Kidney (tissue), 14 donors: ENCODE measurements around the gene SPTB. TPM values are rescaled to one million over a fixed set of nuclear protein-coding genes. Genes with fewer than 3 reads are reported as not detected.

Experiments
- DNase-seq, 5 donors: peaks; one replicate each; pipeline ENCODE4 v3.0.0-alpha.2; 2013 to 2020
- FAIRE-seq: peaks from 2 replicates; lab custom pipeline; 2012; peaks lifted over from hg19 to GRCh38; lab: Jason Lieb, UNC
- H3K27ac ChIP-seq, 2 donors: one replicate each; pipeline ENCODE4 v1.7.0; 2013; ENCODE audit warnings: low read depth in 2 of 2, low read length in 2 of 2, inconsistent platforms in 1 of 2
- H3K27me3 ChIP-seq: one replicate; pipeline ENCODE4 v1.7.1; 2013; ENCODE audit warnings: low read length, inconsistent platforms; ENCODE audit not compliant: control insufficient read depth, insufficient read depth
- H3K36me3 ChIP-seq, 3 donors: one replicate each; pipeline versions ENCODE4 v1.7.0 to v1.7.1; 2013; ENCODE audit warnings: low read length in 3 of 3, control low read depth in 1 of 3, inconsistent platforms in 1 of 3; ENCODE audit not compliant: insufficient read depth in 3 of 3, control insufficient read depth in 2 of 3
- H3K4me1 ChIP-seq, 3 donors: one replicate each; pipeline versions ENCODE4 v1.7.0 to v1.7.1; 2013; ENCODE audit warnings: low read length in 3 of 3, inconsistent platforms in 1 of 3, low read depth in 1 of 3; ENCODE audit not compliant: control insufficient read depth in 2 of 3, insufficient read depth in 2 of 3
- H3K4me3 ChIP-seq, 3 donors: one replicate each; pipeline versions ENCODE4 v1.7.0 to v1.8.1; 2013; ENCODE audit warnings: low read length in 3 of 3, control low read depth in 1 of 3, inconsistent platforms in 1 of 3
- H3K9ac ChIP-seq, 3 donors: one replicate each; pipeline versions ENCODE4 v1.7.0 to v1.7.1; 2013; ENCODE audit warnings: low read length in 3 of 3, control low read depth in 1 of 3, inconsistent platforms in 1 of 3
- H3K9me3 ChIP-seq, 3 donors: one replicate each; pipeline versions ENCODE4 v1.7.0 to v1.7.1; 2013; ENCODE audit warnings: low read length in 3 of 3, control low read depth in 1 of 3, inconsistent platforms in 1 of 3; ENCODE audit not compliant: control insufficient read depth in 2 of 3, insufficient read depth in 1 of 3
- intact Hi-C: fragments of 100-400 bp; cut with DNase I; formaldehyde crosslinking; loops from one replicate; pipeline ENCODE4 v1.11.1; 2022
- polyA plus RNA-seq: library from polyadenylated mRNA; stranded (reverse); fragments of 350-450 nt; fragmentation: Illumina TruSeq; extraction: RNeasy Lipid Tissue Mini Kit (QIAGEN cat#74804); gene quantifications from one replicate; pipeline ENCODE4 v1.2.3, GENCODE V29; 2014; ENCODE audit warnings: low read depth, low replicate concordance; ENCODE audit not compliant: insufficient read depth
- total RNA-seq: library from RNA; stranded (reverse); fragmentation: NEBNext Ultra II Directional; extraction: Animal tissue kit (Norgen Biotek cat#: 25700); gene quantifications from one replicate; pipeline ENCODE4 v1.2.1, GENCODE V29; 2021
- TF ChIP-seq, protein P1 (sequence below): IDR thresholded peaks from 3 replicates; pipeline ENCODE4 v1.5.1; 2012; ENCODE audit warnings: mild to moderate bottlenecking, moderate library complexity, borderline replicate concordance; ENCODE audit not compliant: insufficient read depth; ENCODE audit errors: extremely low read depth
- donor health status: control.
- donor health status: control.
- donor health status: control.
- donor health status: control.
- donor health status: control.
- donor health status: DM: yes; HTN: yes; CAD: no.
- donor health status: Normal renal cell carcinoma (clear cell type).

SPTB gene
- total and polyA plus RNA-seq, 2 donors from 2014 or later = 1.7 to 2.2 TPM

DNA sequence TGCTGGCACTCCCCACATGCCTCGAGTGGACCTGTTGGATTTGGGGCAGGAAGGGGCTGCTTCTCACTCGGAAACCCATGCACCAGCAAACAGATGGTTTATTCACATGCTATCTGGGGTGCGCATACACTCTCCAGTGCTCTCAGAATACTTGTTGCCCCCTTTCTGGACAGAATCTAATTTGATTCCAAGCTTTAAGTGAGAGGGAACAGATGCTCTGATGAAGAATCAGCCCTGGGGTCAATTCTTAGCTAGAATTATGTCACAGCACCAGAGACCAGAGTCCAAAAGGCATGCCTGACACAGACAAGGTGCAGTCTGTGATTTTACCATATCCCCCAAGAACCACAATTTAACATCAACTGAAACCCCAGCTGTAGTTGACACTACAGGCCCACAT is 83.8 kb downstream of the SPTB start:
- Histone ChIP-seq H3K27ac (no peak overlapping the region), H3K4me1 (peaks cover 0 to 4% (median 0%) of the 10 kb centered on the region in 3 donors), H3K4me3 (no peak overlapping the region), H3K36me3 (peaks cover 0 to 4% (median 2%) of the 10 kb centered on the region in 3 donors), H3K9ac (no peak overlapping the region), H3K9me3 (no peaks in the 10 kb centered on the region), H3K27me3 (no peaks in the 10 kb centered on the region)
- DNase-seq = no peak
- TF ChIP-seq, protein P1, sequence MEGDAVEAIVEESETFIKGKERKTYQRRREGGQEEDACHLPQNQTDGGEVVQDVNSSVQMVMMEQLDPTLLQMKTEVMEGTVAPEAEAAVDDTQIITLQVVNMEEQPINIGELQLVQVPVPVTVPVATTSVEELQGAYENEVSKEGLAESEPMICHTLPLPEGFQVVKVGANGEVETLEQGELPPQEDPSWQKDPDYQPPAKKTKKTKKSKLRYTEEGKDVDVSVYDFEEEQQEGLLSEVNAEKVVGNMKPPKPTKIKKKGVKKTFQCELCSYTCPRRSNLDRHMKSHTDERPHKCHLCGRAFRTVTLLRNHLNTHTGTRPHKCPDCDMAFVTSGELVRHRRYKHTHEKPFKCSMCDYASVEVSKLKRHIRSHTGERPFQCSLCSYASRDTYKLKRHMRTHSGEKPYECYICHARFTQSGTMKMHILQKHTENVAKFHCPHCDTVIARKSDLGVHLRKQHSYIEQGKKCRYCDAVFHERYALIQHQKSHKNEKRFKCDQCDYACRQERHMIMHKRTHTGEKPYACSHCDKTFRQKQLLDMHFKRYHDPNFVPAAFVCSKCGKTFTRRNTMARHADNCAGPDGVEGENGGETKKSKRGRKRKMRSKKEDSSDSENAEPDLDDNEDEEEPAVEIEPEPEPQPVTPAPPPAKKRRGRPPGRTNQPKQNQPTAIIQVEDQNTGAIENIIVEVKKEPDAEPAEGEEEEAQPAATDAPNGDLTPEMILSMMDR = no peak
- intact Hi-C loops = no loop called here
- no peak for FAIRE-seq

DNA sequence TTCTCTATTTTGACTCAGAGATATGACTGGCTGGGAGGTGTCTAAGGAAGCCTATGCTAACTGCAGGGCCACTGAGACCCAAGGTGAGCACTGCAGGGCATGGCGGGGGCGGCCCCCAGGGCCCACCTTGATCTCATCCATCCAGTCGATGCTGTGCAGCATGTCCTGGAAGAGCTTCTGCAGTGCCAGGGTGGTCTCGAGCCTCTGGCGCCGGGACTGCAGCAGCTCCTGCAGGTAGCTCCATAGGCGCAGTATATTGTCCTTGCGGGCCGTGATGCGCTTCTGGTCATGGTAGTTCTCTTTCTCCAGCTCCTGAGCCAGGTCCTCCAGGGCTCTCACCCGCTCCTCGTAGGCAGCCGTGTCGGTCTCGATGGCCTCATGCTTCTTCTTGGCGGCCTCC is 84.5 kb downstream of the SPTB start:
- TF ChIP-seq, protein P1 = no peak
- H3K9ac ChIP-seq = no peak overlapping the region
- no peak overlapping the region for H3K27ac ChIP-seq
- FAIRE-seq (no peak), DNase-seq (no peak)
- no peaks in the 10 kb centered on the region for H3K9me3 ChIP-seq
- intact Hi-C loops = no loop called here
- H3K36me3 ChIP-seq = peaks cover 0 to 4% (median 2%) of the 10 kb centered on the region in 3 donors
- no peaks in the 10 kb centered on the region for H3K27me3 ChIP-seq
- no peak overlapping the region for H3K4me3 ChIP-seq
- H3K4me1 ChIP-seq = peaks cover 0 to 3% (median 0%) of the 10 kb centered on the region in 3 donors

DNA sequence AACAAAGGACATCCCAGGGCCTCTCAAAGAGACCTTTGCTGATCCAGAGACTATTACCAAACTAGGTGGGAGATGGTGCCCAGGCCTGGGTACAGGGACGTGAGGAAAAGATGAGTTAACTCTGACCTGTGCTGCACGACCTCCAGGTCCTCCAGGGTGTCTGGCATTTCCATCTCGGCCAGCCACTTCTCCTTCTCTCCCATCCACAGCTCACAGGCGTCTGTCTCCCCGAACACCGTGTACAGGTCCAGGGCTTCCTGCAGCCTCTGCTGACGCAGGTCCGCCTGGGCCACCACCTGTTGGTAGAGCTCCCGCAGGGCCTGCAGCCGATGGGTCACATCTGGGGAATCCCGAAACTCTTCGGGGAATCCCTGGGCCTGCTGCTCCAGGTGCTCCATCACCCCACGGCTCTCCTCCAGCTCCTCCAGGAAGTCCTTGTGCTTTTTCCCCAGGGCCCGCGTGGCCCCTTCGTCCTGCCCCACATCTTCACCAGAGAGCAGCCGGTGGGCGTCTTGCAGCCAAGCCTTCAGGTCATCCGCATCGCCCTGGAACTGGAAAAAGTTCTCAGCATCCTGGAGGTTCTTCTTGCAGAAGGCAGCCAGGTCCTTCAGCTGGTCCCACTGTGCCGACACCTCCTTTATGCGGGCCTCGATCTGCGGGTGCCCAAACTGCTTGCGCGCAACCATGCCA is 86.7 kb downstream of the SPTB start:
- no peak for DNase-seq
- H3K36me3 ChIP-seq = no peaks in the 10 kb centered on the region
- H3K9me3 ChIP-seq = no peaks in the 10 kb centered on the region
- no peak for FAIRE-seq
- intact Hi-C loops = no loop called here
- no peak overlapping the region for H3K4me3 ChIP-seq
- no peaks in the 10 kb centered on the region for H3K27me3 ChIP-seq
- TF ChIP-seq, protein P1 = no peak
- H3K4me1 ChIP-seq = no peaks in the 10 kb centered on the region
- no peak overlapping the region for H3K27ac ChIP-seq
- H3K9ac ChIP-seq = no peak overlapping the region

DNA sequence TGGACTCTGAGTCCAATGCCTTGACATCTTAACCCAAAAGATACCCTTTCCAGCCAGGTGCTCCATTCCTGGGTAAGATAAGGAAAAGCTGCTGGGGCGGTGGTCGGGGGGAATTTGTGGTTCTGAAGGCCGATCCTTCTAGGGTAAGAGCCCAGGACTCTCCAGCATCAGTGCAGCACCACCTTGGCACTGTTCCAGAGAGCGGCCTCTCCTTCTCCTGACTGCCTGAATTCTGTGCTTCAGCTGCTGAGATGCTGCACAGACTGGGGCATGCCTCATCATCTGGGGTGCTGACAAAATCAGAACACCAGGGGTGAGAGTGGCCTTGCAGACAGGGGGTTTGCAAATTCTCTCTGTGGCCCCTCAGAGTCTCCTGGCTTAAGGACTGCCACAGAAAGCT is 87.5 kb downstream of the SPTB start:
- Histone ChIP-seq H3K36me3 (no peaks in the 10 kb centered on the region), H3K4me1 (no peaks in the 10 kb centered on the region), H3K27me3 (no peaks in the 10 kb centered on the region), H3K9me3 (no peaks in the 10 kb centered on the region), H3K4me3 (no peak overlapping the region), H3K9ac (no peak overlapping the region), H3K27ac (no peak overlapping the region)
- no peak for DNase-seq
- TF ChIP-seq, protein P1 = no peak
- intact Hi-C loops = no loop called here
- FAIRE-seq = no peak
